ENCODE measurements around the gene PHC2.

PHC2 gene

DNA sequence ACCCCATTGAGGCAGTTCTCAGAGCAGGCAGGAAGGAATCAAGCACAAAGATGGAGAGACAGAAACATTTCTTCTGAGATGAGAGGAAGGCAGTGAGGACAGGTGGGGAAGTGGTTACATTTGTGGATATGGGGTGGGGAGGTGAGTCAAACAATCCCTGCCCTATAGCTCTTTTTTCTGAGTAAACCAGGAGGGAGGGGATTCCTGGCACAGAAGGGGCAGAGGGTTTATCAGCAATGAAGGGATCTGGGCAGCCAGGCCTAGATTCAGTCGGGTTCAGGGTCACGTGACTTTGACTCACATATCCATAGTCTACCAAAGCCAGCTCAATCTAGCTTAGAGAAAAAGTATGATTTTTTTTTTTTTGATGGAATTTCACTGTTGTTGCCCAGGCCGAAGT is 15.7 kb upstream of the PHC2 start:
- no peak for DNase-seq (ENCODE audit: low spot score)

DNA sequence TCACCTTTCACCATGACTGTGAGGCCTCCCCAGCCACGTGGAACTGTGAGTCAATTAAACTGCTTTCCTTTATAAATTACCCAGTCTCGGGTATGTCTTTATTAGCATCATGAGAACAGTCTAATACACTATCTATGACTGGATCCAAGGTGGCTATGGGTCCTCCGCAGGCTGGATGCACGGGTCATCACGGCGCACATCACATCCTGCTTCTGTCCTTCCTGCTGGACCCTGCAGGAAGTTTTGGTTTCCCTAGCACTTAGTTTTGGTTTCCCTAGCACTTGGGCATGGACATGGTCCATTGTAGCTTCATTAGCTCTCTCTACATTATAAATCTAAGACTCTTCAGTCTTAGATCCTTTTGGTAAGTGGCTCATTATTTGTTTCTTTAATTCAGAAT is 14.2 kb upstream of the PHC2 start:
- no peak for DNase-seq (ENCODE audit: low spot score)

DNA sequence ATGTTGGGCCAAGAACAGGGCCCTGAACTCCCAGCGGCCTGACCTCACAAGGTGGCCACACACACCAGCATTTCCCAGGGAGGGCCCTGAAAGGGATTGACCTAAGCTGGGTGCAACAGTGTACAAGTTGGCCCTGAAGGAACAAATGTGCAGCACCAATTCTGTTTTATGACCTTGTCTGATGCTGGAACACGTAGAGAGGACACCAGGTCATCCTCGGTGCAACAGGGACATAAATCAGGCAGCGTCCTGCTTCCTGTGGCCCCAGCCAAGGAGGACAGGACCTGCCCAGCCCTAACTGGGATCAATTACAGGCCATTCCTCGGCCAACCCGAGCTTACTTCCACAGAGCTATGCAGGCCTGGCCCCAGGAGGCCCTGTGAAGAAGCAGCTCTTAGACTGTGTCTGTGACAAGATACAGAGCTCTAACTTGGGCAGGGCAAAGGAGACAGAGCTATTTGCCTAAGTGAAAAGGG is 12.8 kb upstream of the PHC2 start:
- DNase-seq (ENCODE audit: low spot score), result no peak

DNA sequence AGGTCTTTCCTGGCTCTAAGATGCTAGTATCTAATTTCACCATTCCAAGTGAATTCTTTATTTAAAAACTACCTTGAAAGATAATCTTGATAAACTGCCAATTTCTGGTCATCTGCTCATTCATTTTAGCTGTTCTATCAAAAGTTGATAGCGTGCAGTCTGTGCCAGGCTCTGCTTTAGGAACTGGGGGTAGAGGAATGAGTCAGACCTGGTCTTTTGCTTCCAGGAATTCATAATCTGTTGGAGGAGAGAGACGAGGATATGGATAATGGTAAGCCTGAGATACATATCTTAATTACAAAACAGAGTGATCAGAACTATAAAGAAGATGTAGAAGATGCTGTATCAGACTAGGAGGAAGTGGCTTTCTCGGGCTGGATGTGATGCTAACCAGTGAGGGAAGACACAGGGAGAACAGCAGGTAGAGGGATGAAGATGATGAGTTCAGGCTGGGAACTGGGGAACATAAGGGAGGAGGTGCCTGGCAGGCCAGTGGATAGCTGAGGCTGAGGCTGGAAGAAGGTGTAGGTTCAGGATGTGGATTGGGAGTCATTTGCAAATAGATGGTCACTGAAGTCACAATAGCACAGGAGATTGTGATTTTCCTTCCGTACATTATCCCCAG is 12.3 kb upstream of the PHC2 start:
- no peak for DNase-seq (ENCODE audit: low spot score)

DNA sequence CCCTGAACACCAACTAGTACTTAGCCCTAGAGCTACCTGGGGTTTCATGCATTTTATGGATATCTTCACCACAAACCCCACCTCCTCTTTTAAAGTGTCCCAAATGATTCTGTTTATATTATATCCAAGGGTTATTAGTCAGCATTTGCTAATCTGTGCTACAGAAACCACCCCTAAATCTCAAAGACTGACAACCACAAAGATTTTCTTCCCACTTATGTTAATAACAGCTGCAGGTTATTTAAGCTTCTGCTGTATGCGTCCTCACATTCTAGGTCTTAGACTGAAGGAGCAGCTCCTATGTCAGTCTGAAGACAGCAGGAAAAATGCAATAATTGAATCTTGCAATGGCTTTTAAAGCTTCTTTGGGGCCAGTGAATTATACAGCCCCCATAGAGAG is 11.2 kb upstream of the PHC2 start:
- no peak for DNase-seq (ENCODE audit: low spot score)

DNA sequence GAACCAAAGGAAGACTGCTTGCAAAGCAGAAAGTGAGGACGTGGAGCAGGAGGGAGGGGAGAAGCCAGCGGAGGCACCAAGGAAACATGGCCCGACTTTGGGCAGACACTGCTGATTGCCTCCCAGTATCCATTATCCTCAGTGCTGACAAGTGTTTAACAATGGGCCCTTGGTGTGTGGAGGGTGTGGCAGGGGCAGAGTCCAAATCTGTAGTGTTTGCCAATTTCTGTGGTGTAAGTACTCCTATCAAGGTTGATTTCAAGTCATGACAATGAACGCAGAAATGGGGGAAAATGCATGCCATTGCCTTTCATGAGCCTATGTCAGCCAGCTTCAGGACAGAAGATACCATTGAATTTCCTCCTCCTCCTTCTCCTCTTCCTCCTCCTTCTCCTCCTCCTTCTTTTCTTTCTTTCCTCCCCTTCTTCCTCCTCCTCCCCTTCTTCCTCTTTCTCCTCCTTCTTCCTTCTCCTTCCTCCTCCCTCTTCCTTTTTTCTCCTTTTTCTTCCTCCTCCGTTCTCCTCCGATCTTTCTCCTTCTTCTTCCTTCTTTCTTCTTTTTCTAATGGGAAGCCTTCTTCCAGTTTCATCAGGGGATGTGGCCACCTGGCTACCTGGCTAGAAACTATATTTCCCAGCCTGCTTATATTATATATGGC is 10.3 kb upstream of the PHC2 start:
- no peak for DNase-seq (ENCODE audit: low spot score)

DNA sequence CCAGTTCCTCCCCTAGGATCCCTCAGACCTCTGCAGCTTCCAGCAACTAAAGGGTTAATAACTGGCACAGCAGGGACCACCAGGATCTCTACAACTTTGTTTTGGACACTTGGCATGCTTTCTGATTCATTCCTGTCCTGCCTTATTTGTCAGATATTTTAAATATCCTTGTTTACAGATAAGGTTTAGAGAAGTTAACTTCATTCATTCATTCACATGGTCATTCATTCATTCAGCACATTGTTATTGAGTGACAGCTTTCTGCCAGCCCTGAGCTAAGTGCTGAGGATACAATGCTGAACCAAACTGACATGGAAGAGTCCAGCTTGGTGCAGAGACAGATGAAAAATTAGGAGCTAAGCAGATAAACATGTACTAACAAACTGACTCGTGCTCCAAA is 8.8 kb upstream of the PHC2 start:
- no peak for DNase-seq (ENCODE audit: low spot score)

DNA sequence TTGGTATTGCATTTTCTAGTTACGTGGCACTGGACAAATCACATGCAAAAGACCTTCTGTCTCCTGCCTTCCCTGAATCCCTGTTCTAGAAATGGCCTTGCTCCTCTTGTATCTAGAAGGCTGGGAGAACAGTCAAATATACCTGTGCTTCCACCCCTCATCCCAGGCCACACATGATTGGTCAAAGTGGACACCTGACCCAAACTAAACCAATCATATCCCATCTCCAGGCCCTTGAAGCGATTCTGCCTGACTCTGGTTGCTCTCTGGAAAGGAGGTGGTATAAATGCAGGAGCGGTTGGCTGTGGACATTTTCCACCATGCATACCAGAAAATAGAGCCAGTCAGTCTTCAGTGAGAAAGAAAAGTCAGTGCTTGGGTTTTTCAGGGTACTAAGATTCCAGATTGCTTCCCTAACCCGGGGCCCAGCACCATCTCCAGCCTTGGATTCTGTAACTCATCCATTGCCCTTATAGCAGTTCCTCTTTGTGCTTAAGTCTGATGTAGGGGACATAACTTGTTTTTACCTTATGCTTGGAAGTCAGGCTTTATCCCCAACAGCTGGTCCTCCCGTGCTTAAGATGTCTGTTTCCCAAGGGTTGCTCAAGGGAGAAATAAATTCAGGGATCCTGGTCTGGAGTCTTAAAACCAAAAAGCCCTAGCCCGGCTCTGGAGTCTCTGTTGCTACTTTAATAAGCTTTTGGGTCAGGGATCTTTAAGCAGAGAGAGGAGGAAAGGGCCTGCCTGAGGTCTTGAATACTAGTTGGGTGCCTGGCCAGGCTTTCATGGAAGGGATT is 7.7 kb upstream of the PHC2 start:
- DNase-seq (ENCODE audit: low spot score), result no peak

DNA sequence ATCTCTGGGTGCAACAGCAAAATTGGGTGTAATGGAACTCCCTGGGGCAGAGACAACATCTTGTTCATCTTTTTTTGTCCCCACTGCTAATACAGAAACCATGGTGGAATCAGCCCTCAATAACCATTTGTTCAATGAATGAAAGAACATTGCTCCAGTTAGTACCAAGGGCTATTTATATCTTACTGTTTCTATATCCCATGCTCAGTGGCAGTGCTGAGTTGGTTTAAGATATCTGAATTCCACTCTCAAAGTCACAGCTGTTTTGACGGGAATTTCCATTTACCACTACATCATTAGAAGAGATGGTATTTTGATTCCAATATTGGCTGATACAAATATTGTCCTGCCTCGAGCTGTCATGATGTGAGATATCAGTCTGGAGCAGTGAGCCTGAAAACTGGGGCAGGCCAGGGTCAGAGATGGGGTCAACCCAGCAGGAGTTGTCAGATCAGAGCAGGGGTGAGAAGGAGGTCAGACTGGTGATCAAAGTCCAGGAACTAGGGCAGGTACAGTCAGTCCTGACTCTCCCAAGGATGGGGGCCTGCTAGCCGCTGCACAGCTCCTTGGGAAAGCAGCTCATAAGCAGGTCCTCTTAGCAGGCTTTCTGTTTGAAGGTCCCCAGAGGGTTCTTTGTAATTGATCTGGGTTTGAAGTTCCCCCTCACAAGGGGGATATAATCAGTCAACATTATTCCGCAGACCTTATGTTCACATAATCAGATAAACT is 5.8 kb upstream of the PHC2 start:
- no peak for DNase-seq (ENCODE audit: low spot score)

DNA sequence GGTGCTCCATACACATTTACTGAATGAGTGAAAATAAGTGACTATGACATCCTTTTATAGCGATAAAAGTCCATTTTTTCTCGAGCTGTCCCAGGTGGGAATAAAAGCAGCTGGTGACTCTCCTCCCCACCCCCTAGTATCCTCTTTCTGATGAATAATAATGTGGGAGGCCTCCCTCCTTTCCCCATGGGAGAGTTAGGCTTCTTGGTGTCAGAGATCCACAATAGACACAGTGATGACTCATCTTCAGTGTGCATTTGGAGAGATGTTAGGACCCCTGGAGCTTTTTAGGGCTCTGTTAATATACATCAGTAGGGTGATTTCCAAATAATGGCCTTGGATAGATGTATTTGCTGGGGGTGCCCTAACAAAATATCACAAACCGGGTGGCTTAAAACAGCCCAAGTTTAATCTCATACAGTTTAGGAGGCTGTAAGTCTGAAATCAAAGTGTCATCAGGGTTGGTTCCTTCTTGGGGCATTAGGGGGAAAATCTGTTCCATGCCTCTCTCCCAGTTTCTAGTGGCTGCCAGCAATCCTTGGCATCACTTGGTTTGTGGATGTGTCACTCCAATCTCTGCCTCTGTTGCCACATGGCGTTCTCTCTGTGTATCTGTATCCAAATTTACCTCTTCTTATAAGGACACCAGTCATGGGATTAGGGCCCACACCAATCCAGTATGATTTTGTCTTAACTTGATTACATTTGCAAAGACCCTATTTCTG is 4.4 kb upstream of the PHC2 start:
- DNase-seq (ENCODE audit: low spot score), result no peak

DNA sequence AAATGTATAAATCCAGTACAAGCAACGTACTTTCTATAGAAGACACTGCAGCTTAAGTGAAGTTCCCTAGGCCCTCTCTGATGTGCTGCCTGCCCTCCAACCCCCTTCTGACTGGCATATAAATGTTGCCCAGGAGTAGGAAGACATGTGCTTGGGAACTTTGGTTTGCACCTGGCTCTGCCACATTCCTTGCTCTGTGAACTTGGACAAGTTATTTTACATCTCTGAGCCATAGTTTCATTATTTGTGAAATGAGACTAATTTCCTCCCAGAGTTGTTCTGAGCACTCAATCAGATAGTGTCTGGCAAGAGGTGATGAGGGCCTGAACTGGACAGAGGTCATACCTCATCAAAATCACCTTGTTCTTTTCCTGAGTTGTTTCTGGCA is 3.5 kb upstream of the PHC2 start:
- no peak for DNase-seq (ENCODE audit: low spot score)

DNA sequence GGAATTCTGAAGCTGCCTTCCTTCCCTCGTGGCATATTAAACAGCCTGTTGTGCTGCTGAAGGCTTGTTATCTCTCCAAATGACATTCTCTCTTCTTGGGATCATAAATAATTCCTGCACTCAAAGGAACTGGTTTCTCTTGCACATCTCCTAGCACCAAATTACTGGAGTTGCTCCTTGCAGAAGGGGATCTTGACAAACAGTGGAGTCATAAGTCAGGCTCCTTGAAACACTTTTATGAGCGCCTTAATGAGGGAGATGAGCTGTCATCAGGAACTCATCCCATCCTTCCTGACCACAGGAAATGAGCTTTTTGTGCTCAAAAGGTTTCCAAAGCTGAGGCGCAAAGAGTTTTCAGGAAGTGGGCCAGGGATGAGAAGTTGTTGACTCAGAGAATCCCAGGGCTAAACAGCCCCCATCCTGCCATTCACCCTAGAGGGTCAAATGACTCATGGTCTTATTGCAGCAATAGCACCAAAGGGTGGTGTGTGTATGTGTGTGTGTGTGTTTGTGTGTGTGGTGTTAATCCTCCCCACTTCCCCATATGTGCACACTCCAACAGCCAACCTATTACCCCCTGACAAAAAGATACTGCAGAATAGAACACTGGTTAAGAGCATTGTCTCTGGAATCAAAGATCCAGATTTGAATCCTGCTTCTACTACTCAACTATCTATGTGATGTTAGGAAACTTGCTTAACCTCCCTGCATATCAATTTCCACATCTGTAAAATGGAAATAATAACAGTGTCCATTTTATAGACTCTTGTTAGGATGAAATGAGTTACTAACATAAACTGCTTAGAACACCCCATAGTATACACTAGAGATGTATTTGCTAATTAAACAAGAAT is 2.8 kb upstream of the PHC2 start:
- peak; percentile 80 for DNase-seq (ENCODE audit: low spot score)

DNA sequence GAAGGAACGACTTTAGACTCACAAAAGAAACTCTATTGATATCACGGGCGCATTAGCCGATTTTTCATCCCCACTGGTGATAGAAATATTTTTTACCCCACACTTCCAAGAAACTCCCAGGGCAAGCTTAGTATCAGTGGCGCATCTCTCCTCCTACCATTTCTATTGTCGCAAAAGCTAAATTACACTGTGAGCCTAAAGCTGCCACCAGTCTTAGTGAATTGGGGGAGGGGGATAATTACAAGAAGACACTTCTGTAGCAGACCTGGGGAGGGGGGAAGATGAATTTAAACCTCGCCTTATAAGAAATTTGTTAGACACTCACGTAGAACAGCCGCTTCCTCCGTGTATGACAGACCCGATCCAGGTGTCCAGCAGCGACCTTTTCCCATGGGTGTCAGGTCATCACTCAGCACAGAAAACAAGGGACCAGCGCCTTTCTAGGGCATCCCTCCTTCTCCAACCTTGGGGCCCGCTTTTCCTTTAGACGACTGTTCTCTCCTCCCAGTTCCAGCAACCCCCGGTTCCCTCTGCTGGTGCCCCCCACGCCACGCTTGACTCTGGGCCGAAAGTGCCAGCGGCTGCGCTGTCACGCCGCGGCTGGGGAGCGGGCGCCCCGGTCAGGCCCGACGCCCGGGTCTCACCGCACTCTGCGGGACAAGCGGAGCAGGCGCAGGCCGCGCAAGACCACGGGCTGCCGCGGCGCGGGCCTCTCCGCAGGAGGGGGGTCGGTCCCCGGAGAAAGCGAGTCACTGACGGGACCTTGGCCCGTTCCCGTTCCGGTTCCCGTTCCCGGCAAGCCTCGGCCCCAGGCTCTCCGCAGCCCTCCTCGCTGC is 821 bp downstream of the PHC2 start:
- peak; percentile 79 for DNase-seq (ENCODE audit: low spot score)

DNA sequence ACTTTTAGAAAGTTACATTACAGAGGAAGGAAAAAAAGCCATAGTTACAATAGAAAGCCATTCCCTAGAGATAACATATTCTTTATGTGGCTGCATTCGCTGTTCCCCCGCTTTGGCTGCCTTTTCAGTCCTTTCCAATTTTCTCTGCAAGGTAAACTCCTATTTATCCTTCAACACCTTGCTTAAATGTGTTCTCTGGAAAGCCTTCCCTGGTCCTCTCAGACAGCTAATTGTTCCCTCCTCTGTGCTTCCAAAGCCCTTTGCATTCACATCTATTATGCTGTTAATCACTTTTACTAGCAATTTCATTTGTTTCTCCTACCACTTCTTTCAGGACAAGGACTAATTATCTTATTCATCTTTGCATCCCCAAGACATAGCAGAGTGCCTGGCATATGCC is 1.6 kb downstream of the PHC2 start:
- no peak for DNase-seq (ENCODE audit: low spot score)

DNA sequence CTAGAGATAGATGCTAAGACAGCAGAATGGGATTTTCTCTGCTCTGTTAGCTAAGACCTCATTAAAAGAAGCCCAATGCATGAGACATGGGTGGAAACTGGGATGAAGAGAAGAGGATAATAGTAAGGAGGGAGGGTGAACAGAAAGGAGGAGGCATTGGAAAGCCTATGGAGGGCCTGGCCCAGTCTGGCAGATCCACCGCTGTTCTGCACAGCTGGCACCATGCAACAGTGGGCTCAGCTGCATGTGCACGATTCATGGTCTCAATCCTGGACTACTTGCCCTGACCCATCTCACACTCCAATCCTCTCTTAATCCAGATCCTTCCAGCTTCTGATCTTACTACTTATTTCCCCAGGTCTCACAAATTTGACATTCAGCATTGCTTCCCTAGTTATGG is 2.2 kb downstream of the PHC2 start:
- DNase-seq (ENCODE audit: low spot score), result no peak

DNA sequence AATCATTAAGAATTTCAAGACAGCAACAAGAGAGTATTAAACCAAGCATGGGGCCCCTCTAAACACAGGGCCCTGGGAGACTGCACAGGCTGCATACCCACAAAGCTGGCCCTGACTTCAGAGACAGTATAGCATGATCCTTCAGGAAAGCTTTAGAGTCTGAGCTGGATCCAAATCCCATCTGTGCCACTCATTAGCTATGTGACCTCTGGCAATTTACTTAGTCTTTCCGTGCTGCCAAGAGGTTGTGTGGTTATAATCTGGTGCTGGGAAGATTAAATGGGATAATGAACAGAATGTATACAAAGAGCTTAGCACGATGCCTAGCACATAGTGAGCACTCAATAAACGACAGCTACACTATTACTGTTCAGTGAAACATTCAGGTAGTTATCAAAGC is 4.0 kb downstream of the PHC2 start:
- DNase-seq (ENCODE audit: low spot score), result no peak

DNA sequence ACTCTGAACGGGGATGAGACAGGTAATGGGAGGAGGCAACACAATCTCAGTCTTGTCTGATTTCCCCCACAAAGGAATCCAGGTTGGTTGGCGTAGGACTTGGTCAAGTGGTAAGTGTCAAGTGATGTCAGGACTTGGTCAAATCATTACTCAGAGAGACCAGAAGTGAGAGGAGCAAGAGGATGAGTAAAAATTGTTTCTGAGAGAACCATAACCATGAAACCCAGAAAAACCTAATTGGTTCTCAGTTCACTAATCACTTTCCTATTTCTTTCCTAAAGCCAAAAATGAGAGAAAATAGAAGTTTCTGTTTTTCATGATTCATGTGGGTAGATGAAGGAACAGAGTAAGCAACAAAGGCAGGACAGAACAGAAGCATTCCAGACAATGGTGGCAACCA is 5.0 kb downstream of the PHC2 start:
- no peak for DNase-seq (ENCODE audit: low spot score)

DNA sequence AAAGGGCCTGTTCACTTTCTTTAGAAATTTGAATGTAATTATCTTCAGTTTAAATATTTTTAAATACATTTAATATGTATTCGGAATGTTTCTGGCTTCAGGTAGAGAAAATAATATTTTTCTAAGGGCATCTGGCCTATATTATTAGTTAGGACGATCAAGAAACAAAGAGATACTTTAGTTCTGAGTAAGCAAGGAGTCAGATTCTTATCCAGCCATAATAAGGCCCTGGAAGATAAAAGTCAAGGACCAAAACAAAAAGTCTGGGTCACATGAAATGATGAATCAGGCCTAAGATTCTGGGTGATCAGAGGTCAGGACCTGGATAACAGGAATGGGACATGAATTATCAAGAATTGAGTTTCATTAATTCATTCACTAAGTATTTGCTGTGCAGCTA is 6.3 kb downstream of the PHC2 start:
- DNase-seq (ENCODE audit: low spot score), result no peak

DNA sequence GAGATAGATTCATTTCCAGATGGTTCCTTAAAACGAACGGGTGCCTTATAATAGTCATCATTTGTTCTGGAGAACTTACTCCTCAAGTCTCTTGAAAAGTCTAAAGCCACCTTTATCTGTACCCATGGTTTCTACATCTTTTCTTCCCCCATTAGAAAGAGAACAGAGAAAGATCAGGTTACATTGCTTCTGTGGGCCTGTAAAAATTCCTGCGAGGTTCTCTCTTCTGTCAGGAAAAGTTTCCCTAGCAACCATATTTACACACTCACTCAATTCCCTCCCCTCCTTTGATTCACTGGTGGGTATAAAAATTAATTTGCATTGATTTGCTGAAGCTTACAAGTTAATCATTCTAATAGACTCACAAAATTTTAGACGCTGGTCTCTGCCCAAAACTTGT is 6.7 kb downstream of the PHC2 start:
- DNase-seq (ENCODE audit: low spot score), result no peak

Measured in AG08396 (cell line).